AG09319 (cell line): ENCODE data around the gene ADIPOQ.
"Not testable (repeated sequence)": the region's sequence is repeated elsewhere in the genome, so short reads cannot be mapped to it uniquely, and the experiment has no call there.

Source experiments
- DNase-seq: peaks from one replicate; pipeline ENCODE4 v3.0.0-alpha.2; 2010; ENCODE audit warnings: low read depth; ENCODE audit errors: extremely low read depth
- CTCF ChIP-seq: IDR thresholded peaks from 2 replicates; pipeline ENCODE4 v1.5.1; 2011; ENCODE audit warnings: low read depth, mild to moderate bottlenecking, inconsistent platforms, low read length, moderate library complexity

ADIPOQ gene

GRCh38 chr3:186807231-186807630 lies 35.3 kb upstream of the ADIPOQ start:
- no peak for TF ChIP-seq CTCF
- DNase-seq = no peak

GRCh38 chr3:186810336-186810996 lies 32.0 kb upstream of the ADIPOQ start:
- no peak for TF ChIP-seq CTCF
- DNase-seq = no peak

- DNase-seq = not testable (repeated sequence)
These were observed 31.2 kb upstream of the ADIPOQ start for GRCh38 chr3:186811313-186811712.

- TF ChIP-seq CTCF = no peak
These were observed 28.4 kb upstream of the ADIPOQ start for GRCh38 chr3:186814100-186814499.

GRCh38 chr3:186815435-186815834 lies 27.1 kb upstream of the ADIPOQ start:
- TF ChIP-seq CTCF = no peak
- DNase-seq = no peak

More at GRCh38 chr3:186814100-186814499, 28.4 kb upstream of the ADIPOQ start:
- no peak for DNase-seq

GRCh38 chr3:186818516-186818915 lies 24.0 kb upstream of the ADIPOQ start:
- no peak for TF ChIP-seq CTCF
- DNase-seq = no peak

- TF ChIP-seq CTCF = no peak
- DNase-seq = no peak
These were observed 23.6 kb upstream of the ADIPOQ start for GRCh38 chr3:186818956-186819355.
